GM19023 (cell line): Measurements from ENCODE around the gene LUZP2.
"Not testable (repeated sequence)": the region's sequence is repeated elsewhere in the genome, so short reads cannot be mapped to it uniquely, and the experiment has no call there.

Source experiments
- ATAC-seq: cut with Tn5 transposase; IDR thresholded peaks from one replicate; pipeline ENCODE4 v1.9.1; 2021; ENCODE audit warnings: mild to moderate bottlenecking, moderate library complexity; ENCODE audit not compliant: unreplicated experiment

Gene LUZP2

GRCh38 chr11:24890426-24890825 lies 393.6 kb downstream of the LUZP2 start:
- no peak for ATAC-seq

DNA sequence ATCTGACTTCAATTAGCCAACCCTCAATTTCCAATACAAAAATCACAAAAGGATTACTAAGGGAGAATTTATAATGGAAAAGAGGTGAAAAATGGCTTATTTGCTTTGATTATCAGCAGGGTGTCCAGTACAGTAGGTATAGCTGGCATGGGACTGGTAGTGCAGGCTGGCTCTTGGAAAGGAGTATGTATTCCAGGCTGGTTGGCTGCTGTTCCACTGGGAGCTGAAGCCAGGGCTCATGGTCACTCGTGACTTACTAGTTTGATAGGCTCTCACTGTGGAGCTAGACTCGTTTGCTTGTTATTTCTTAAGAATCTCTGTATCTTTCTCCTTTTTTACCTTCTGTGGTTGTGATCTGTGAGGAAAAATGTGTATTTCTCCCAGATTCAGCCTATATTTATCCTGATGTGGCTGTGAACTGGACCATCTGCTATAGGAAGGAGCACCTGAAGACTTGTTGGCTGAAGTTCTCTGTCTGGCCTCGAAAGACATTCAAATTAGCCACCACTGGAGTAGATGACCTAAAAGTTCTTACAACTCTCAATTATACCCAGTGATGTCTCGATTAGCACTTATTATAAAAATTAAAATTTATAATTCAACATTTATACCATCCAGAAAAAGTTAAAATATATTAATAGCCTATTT lies 395.1 kb downstream of the LUZP2 start:
- not testable (repeated sequence) for ATAC-seq

- no peak for ATAC-seq
Measured at GRCh38 chr11:24896118-24896835, 399.4 kb downstream of the LUZP2 start.

DNA sequence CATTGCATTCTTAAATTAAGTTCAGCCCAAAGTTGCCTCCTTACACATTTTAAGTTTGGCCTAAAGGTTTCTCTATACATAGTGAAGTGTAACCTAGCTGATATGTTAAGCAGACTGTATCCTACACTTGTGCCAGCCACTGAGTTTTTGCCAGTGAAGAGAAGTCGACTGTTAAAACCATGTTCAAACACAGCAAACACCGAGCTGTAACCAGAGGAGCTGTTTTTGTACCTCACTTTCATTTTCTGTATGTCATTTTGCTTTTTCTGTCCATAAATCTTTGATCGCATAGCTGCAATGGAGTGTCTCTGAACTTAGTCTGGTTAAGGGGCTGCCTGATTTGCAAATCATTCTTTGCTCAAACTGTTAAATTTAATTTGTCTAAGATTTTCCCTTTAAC lies 403.7 kb downstream of the LUZP2 start:
- ATAC-seq, result peak; percentile 69

GRCh38 chr11:24900960-24901549 lies 404.2 kb downstream of the LUZP2 start:
- peak; percentile 25 for ATAC-seq

DNA sequence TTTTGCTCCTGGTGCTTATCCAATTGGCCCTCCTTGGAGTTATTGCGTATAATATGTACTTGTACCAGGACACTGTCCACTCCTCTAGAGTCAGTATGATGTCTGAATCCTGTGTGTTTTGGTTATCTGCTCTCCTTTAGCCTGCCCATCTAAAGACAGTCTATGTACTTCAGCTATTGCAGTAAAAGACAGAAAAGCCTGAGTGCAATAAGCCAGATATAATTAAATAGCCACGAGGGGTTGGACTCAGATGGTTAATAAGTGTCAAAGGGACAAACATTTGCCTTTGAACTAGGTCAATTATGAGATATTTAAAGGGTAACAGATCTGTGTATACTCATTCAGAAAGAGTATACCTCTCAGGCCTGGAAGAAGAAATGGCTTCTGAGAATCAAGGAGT lies 406.7 kb downstream of the LUZP2 start:
- no peak for ATAC-seq

DNA sequence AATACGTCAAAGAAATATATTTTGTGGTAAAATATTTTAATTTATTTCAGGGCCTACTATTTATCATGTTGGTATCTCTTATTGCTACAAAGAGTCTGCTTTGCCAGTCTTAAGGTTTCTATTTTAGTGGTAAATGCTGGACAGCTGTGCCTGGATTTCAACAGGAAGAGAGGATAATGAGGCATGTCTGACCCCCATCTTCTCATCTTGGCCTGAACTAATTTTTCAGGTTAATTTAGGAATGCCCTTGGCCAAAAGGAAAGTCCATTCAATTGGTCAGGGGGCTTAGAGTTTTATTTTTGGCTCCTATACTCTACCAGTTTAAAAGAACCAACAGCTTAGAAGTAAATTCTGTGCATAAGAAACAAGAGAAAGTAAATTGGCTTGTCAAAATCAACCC lies 428.2 kb downstream of the LUZP2 start:
- no peak for ATAC-seq

- ATAC-seq, result no peak
Measured at GRCh38 chr11:24932110-24933000, 435.5 kb downstream of the LUZP2 start.

DNA sequence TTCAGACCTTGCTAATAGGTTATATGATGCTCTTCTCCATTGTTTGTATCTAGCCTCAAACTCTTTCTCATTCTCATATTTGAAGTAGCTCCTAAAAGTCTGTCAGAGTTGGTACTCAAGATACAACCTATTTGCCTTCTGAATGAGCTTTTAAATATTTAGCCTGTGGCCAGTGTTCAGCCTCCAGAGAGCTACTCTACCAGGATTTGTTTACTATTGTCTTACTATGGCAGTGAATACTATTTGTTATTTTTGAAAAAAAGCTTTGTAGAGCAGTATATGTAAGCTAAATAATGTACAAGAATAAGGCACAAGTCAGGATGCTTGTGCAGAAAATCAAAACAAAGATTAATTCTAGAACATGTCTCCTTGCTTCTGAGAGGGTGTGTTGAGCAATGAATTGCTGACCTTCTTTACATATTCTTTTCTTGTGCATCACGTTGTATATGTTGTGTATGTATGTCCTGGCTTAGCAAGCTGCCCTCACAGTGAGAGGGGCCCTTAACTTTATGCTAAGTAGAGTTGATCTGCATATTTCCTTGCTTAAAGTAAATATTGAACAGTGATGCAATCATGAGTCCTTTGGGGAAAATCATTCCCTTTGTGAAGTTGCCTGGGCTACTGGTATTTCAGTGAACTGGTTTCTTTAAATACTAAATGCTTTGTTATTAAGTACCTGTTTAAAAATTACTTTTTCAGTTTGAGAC lies 438.0 kb downstream of the LUZP2 start:
- ATAC-seq, result no peak

GRCh38 chr11:24944891-24945290 lies 448.0 kb downstream of the LUZP2 start:
- ATAC-seq, result no peak

- ATAC-seq, result no peak
Measured at GRCh38 chr11:24949406-24949805, 452.6 kb downstream of the LUZP2 start.

DNA sequence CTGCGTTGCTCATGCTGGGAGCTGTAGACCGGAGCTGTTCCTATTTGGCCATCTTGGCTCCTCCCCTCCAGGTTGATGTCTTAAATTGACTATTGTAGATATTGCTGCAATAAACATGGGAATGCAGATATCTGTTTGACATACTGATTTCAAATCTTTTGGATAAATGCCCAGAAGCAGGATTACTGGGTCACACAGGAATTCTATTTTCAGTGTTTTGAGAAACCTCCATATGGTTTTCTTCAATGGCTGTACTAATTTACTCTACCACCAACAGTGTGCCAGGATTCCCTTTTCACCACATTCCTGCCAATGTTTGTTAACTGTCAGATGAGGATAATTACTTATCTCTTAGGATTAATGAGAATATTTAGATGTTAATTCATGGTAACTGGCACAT lies 467.0 kb downstream of the LUZP2 start:
- no peak for ATAC-seq

DNA sequence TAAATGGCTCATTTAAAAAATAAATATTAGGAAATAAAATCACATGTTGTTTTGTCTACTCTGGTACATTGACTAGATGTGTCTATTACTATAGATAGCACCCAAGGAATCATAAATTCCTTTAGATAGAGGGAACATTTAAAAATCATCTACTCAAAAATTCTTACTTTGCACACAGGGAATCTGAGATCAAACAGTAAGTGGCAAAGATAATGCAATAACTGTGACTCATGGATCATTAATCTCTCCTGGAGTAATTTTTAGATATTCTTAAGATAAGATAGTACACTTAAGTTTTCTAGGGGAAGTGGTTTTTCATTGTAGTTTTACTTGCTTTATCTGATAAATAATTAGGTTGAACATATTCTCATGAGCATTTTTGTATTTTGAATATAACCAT lies 468.9 kb downstream of the LUZP2 start:
- no peak for ATAC-seq

GRCh38 chr11:24993903-24994302 lies 497.1 kb downstream of the LUZP2 start:
- ATAC-seq, result not testable (repeated sequence)

DNA sequence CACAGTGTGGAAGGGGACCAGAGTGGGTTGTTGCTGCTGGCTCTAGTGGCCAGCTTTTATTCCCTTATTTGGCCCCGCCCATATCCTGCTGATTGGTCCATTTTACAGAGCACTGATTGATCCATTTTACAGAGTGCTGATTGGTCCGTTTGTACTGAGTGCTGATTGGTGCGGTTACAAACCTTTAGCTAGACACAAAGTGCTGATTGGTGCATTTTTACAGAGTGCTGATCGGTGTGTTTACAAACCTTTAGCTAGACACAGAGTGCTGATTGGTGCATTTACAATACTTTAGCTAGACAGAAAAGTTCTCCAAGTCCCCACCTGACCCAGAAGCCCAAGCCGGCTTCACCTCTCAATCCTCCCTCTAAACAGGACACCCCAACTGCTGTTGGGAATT lies 503.1 kb downstream of the LUZP2 start:
- ATAC-seq, result not testable (repeated sequence)

DNA sequence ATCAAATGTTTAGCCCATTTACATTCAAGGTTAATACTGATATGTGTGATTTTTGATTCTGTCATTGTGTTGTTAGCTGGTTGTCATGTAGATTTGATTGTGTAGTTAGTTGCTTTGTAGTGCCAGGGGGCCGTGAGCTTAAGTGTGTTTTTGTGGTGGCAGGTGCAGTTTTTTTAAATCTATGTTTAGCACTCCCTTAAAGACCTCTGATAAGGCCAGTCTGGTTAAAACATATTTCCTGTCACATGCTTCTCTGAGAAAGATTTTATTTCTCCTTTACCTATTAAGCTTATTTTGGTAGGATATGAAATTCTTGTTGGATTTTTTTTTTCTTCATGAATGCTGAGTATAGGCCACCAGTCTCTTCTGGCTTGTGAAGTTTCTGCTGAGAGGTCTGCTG lies 540.6 kb downstream of the LUZP2 start:
- ATAC-seq, result no peak

- no peak for ATAC-seq
Measured at GRCh38 chr11:25038131-25038530, 541.3 kb downstream of the LUZP2 start.

GRCh38 chr11:25039165-25039564 lies 542.3 kb downstream of the LUZP2 start:
- ATAC-seq, result no peak

GRCh38 chr11:25048632-25049031 lies 551.8 kb downstream of the LUZP2 start:
- no peak for ATAC-seq

GRCh38 chr11:25052844-25053243 lies 556.0 kb downstream of the LUZP2 start:
- no peak for ATAC-seq

- no peak for ATAC-seq
Measured at GRCh38 chr11:25057861-25058260, 561.0 kb downstream of the LUZP2 start.
